ENCODE results near the gene LRP6. TPM values are rescaled to one million over a fixed set of nuclear protein-coding genes. Genes with fewer than 3 reads are reported as not detected.
A peak's percentile ranks its signal among the peaks of the same experiment; 100 is the strongest.

LRP6 gene
- total and polyA plus RNA-seq, 2 of the 13 experiments (the other 11 are each of a cell fraction or from before 2014, with no cell fraction given), result 33.8 to 42.0 TPM

DNA sequence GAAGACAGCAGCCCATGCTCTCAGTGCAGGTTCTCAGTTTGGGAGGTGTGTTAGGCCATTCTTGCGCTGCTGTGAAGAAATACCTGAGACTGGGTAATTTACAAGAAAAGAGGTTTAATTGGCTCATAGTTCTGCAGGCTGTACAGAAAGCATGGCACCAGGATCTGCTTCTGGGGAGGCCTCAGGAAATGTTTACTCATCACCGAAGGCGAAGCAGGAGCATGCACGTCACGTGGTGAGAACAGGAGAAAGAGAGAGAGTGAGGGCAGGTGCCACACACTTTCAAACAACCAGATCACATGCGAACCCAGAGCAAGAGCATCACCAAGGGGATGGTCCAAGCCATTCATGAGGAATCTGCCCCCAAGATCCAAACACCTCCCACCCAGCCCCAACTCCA, 9.0 kb upstream of the LRP6 start (continued):
- TF ChIP-seq, protein P1, sequence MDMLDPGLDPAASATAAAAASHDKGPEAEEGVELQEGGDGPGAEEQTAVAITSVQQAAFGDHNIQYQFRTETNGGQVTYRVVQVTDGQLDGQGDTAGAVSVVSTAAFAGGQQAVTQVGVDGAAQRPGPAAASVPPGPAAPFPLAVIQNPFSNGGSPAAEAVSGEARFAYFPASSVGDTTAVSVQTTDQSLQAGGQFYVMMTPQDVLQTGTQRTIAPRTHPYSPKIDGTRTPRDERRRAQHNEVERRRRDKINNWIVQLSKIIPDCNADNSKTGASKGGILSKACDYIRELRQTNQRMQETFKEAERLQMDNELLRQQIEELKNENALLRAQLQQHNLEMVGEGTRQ (IDR thresholded peaks at IDR 0.05; ENCODE audit: low read depth, low read length), result peak; percentile 48; the same call in 1 of the 2 replicates
- TF ChIP-seq, protein P1 (CRISPR knock-in tag; IDR thresholded peaks at IDR 0.05; ENCODE audit: borderline replicate concordance), result peak; percentile 36; the same call in 1 of the 2 replicates
- 0 out of 2 replicates have a peak, but pooled peaks have one; percentile 20 for TF ChIP-seq FOSL2 (CRISPR knock-in tag; IDR thresholded peaks at IDR 0.05)

DNA sequence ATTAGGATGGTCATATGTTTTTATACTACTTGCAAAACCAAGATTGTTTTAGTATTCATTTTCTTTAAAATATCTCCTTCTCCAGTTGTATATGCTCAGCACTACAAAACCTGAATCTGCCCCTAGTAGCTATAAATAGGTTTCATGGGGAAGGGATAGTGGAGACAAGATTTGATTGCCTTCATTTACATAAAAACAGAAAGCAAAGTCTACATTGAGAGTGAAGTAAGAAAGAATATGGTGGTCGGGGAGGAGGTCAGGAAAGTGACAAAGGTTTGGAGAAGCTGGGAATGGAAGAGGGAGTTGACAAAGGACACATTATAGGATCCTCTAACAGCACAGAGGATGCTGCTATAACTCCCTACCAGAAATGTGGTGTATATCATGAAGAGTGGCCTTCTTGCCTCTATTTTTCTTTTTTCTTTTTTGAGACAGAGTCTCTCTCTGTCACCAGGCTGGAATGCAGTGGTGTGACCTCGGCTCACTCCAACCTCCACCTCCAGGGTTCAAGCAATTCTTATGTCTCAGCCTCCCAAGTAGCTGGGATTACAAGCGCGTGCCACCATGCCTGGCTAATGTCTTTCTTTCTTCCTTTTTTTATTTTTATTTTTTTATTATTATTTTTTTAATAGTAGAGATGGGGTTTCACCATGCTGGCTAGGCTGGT, 6.6 kb upstream of the LRP6 start:
- Histone ChIP-seq H3K79me2 (ENCODE audit: insufficient read depth, low read length) (no peaks in the 10 kb centered on the region), H3K36me3 (replicated peaks in 1 of 2; ENCODE audit: control insufficient read depth in 1 of 2, insufficient read depth in 2 of 2, low read length in 2 of 2) (no peaks in the 10 kb centered on the region), H3K4me3 (replicated peaks in 1 of 3; ENCODE audit: insufficient read depth in 1 of 3, low read depth in 2 of 3, low read length in 3 of 3) (no peak overlapping the region), H3K27ac (ENCODE audit: extremely low read length, insufficient read depth, low read length) (no peak overlapping the region), H3K27me3 (ENCODE audit: control insufficient read depth in 1 of 2, insufficient read depth in 2 of 2, low read length in 2 of 2) (no peaks in the 10 kb centered on the region), H3K9ac (ENCODE audit: insufficient read depth, low read depth, low read length) (no peak overlapping the region), H4K20me1 (ENCODE audit: insufficient read depth, low read length) (no peaks in the 10 kb centered on the region), H2AFZ (ENCODE audit: low read length) (no peak overlapping the region), H3K9me3 (ENCODE audit: low read length) (no peaks in the 10 kb centered on the region), H3K4me2 (ENCODE audit: low read depth, low read length) (no peak overlapping the region), H3K4me1 (ENCODE audit: insufficient read depth, low read length) (peaks cover 18% of the 10 kb centered on the region)
- ATAC-seq (no peak), DNase-seq (ENCODE audit: low spot score) (no peak), FAIRE-seq (no peak)
- in situ Hi-C loops (cut with HindIII; ENCODE audit: extremely low pct_ligation_motif_present, low pct_unique_long_range_greater_than_20kb), result loop anchor here (10.0 kb wide), 1 partner anchor 51 kb away; no protein-coding TSS in a partner anchor
- intact Hi-C loops (cut with micrococcal nuclease; ENCODE audit: unreplicated experiment), result no loop called here
- BruUV-seq (replicated peaks), result no TSS peak
- WGBS (ENCODE audit: low lambda C conversion rate), result 32% methylated on average over 4 of the region's 4 CpGs
- ChIA-PET POLR2A (no interaction called here), CTCF (ENCODE audit: low intra/inter-chr PET ratio, low total read pairs) (no interaction called here)
- TF ChIP-seq TBL1XR1 (IDR thresholded peaks at IDR 0.05; ENCODE audit: borderline replicate concordance, low read length, partially characterized antibody) (no peak), KDM3A (CRISPR knock-in tag; IDR thresholded peaks at IDR 0.05; ENCODE audit: low read depth) (no peak), ZNF432 (CRISPR knock-in tag; IDR thresholded peaks at IDR 0.05; ENCODE audit: borderline replicate concordance) (no peak), CC2D1A (CRISPR knock-in tag; IDR thresholded peaks at IDR 0.05) (no peak), IKZF4 (CRISPR knock-in tag; IDR thresholded peaks at IDR 0.05; ENCODE audit: borderline replicate concordance, low read depth, not compliant biosample characterization) (no peak), ZNF563 (CRISPR knock-in tag; IDR thresholded peaks at IDR 0.05) (no peak), CREM (IDR thresholded peaks at IDR 0.05) (no peak), CREM (CRISPR knock-in tag; IDR thresholded peaks at IDR 0.05) (no peak), SNAI1 (CRISPR knock-in tag; IDR thresholded peaks at IDR 0.05; ENCODE audit: borderline replicate concordance) (no peak), CHD2 (IDR thresholded peaks at IDR 0.05; ENCODE audit: low read depth, low read length) (no peak), KAT7 (CRISPR knock-in tag; IDR thresholded peaks at IDR 0.05; ENCODE audit: borderline replicate concordance) (no peak), ZNF768 (CRISPR knock-in tag; IDR thresholded peaks at IDR 0.05) (no peak), ZC3H4 (CRISPR knock-in tag; IDR thresholded peaks at IDR 0.05; ENCODE audit: borderline replicate concordance) (no peak), RBM22 (optimal IDR thresholded peaks at IDR 0.05; ENCODE audit: low read length) (no peak), DR1 (CRISPR knock-in tag; IDR thresholded peaks at IDR 0.05) (no peak)
- TF ChIP-seq, protein P2, sequence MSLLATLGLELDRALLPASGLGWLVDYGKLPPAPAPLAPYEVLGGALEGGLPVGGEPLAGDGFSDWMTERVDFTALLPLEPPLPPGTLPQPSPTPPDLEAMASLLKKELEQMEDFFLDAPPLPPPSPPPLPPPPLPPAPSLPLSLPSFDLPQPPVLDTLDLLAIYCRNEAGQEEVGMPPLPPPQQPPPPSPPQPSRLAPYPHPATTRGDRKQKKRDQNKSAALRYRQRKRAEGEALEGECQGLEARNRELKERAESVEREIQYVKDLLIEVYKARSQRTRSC (CRISPR knock-in tag; IDR thresholded peaks at IDR 0.05; ENCODE audit: low read depth), result no peak
- TF ChIP-seq, protein P3, sequence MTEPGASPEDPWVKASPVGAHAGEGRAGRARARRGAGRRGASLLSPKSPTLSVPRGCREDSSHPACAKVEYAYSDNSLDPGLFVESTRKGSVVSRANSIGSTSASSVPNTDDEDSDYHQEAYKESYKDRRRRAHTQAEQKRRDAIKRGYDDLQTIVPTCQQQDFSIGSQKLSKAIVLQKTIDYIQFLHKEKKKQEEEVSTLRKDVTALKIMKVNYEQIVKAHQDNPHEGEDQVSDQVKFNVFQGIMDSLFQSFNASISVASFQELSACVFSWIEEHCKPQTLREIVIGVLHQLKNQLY (CRISPR knock-in tag; IDR thresholded peaks at IDR 0.05), result no peak

Data from HepG2 (cell line).